ENCODE measurements around the gene PROS1. TPM values are rescaled to one million over a fixed set of nuclear protein-coding genes. Genes with fewer than 3 reads are reported as not detected.
"Not testable (repeated sequence)": the region's sequence is repeated elsewhere in the genome, so short reads cannot be mapped to it uniquely, and the experiment has no call there.

Gene PROS1
- total RNA-seq, 4 donors from 2014 or later, result 20.6 to 35.3 (median 29.9) TPM

DNA sequence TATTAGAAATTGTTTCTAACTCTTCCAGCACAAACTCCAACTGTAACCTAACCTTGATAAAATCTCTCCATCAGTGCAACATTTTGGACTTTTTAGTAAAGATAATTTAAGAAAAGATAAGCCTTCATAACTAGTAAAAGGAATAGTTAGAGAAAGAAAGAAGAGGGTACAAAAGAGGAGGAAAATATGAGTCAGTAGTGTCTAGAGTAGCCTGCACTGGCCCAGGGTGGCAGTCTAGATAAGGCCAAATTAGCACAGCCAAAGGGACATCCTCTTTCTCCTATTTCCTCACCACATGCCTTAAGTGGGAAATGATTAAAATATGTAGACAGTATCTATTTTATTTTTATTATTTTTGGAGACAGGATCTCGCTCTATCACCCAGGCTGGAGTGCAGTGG is 3.7 kb downstream of the PROS1 start:
- H3K4me3 ChIP-seq (ENCODE audit: low read depth, poor library complexity, severe bottlenecking), result no peak overlapping the region
- intact Hi-C loops (cut with DNase I; ENCODE audit: low total_unique reads), result no loop called here
- WGBS, 2 donors, result 89 to 92% methylated on average over 1 of the region's 1 CpG
- TF ChIP-seq, protein P1, sequence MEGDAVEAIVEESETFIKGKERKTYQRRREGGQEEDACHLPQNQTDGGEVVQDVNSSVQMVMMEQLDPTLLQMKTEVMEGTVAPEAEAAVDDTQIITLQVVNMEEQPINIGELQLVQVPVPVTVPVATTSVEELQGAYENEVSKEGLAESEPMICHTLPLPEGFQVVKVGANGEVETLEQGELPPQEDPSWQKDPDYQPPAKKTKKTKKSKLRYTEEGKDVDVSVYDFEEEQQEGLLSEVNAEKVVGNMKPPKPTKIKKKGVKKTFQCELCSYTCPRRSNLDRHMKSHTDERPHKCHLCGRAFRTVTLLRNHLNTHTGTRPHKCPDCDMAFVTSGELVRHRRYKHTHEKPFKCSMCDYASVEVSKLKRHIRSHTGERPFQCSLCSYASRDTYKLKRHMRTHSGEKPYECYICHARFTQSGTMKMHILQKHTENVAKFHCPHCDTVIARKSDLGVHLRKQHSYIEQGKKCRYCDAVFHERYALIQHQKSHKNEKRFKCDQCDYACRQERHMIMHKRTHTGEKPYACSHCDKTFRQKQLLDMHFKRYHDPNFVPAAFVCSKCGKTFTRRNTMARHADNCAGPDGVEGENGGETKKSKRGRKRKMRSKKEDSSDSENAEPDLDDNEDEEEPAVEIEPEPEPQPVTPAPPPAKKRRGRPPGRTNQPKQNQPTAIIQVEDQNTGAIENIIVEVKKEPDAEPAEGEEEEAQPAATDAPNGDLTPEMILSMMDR (IDR thresholded peaks at IDR 0.05), result no peak
- TF ChIP-seq POLR2A (IDR thresholded peaks at IDR 0.05), result no peak
- DNase-seq (ENCODE audit: low spot score in 2 of 2), result no peak

DNA sequence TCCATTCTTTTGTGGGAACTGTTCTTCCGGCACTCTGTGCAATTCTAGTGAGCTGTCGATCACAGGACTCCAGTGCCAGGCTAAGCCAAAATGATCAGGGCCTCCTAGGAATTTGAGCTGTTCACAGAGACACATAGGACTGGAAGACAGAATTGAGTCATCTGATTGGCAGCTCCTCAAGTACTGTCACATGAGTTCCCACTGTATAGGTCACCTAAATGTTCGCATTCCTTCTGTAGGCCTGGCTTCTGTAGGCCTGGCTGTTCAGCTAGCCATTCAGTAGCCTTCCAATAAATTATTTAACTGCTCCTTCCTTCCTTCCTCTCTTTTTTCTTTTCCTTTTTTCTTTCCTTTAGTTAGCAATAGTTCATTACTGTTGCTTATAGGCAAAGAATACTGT is 4.3 kb downstream of the PROS1 start:
- no peak overlapping the region for H3K4me3 ChIP-seq (ENCODE audit: low read depth, poor library complexity, severe bottlenecking)
- TF ChIP-seq, protein P1 (IDR thresholded peaks at IDR 0.05), result no peak
- TF ChIP-seq POLR2A (IDR thresholded peaks at IDR 0.05), result no peak
- WGBS, 2 donors, result 42 to 52% methylated on average over 3 of the region's 3 CpGs
- DNase-seq (ENCODE audit: low spot score in 2 of 2), result peak in 1 of 2 donors; percentile 21
- intact Hi-C loops (cut with DNase I; ENCODE audit: low total_unique reads), result no loop called here

DNA sequence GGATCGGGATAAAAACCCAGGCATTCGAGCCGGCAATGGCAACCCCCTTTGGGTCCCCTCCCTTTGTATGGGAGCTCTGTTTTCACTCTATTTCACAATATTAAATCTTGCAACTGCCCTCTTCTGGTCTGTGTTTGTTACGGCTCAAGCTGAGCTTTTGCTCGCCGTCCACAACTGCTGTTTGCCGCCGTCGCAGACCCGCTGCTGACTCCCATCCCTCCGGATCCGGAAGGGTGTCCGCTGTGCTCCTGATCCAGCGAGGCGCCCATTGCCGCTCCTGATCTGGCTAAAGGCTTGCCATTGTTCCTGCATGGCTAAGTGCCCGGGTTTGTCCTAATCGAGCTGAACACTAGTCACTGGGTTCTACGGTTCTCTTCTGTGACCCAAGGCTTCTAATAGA is 8.6 kb downstream of the PROS1 start:
- H3K4me3 ChIP-seq (ENCODE audit: low read depth, poor library complexity, severe bottlenecking); intact Hi-C loops (cut with DNase I; ENCODE audit: low total_unique reads); DNase-seq (ENCODE audit: low spot score in 2 of 2): not testable (repeated sequence)
- WGBS, 2 donors, result 96 to 97% methylated on average over 19 of the region's 19 CpGs

DNA sequence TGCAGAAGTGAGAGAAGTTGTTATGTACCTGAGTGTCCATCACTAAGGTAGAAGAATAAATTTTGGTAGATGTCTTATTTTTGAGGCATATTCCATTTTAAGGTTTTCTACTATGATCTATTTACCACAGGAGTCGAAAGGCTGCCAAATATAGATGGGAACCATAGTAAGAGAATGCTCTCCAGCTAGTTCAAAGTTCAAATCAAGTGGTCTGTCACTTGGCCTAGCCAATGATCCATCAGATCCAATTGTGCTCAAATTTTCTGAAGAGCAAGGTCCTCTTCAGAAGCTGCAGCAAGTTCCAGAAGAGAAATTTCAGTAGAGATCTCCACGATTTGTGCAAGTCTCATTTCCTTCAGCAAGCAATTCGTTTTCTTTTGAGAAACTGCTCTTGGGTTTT is 10.9 kb downstream of the PROS1 start:
- no peak overlapping the region for H3K4me3 ChIP-seq (ENCODE audit: low read depth, poor library complexity, severe bottlenecking)
- no peak for DNase-seq (ENCODE audit: low spot score in 2 of 2)
- 90 to 93% methylated on average over 3 of the region's 3 CpGs for WGBS, 2 donors
- TF ChIP-seq POLR2A (IDR thresholded peaks at IDR 0.05), result no peak
- TF ChIP-seq, protein P1 (IDR thresholded peaks at IDR 0.05), result no peak
- intact Hi-C loops (cut with DNase I; ENCODE audit: low total_unique reads), result no loop called here

DNA sequence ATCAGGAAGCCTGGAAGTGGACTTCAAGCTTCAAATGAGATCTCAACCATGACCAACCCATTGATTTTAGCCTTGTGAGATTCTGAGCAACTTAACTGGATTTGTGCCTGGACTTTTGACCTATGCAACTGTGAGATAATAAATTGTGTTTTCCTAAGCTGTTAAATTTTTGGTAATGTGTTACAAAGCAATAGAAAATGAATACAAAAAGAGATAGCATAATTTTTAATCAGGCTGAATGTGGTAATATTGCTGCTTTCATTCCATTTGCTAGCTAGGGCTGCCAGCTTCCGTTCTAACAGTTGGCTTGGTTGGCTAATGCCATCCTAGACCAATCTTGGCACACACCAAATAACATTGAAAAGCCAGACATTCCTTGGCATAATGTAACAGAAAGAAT is 12.2 kb downstream of the PROS1 start:
- TF ChIP-seq POLR2A (IDR thresholded peaks at IDR 0.05), result no peak
- TF ChIP-seq, protein P1 (IDR thresholded peaks at IDR 0.05), result no peak
- intact Hi-C loops (cut with DNase I; ENCODE audit: low total_unique reads), result no loop called here
- 47 to 53% methylated on average over 1 of the region's 1 CpG for WGBS, 2 donors
- no peak overlapping the region for H3K4me3 ChIP-seq (ENCODE audit: low read depth, poor library complexity, severe bottlenecking)
- DNase-seq (ENCODE audit: low spot score in 2 of 2), result no peak

DNA sequence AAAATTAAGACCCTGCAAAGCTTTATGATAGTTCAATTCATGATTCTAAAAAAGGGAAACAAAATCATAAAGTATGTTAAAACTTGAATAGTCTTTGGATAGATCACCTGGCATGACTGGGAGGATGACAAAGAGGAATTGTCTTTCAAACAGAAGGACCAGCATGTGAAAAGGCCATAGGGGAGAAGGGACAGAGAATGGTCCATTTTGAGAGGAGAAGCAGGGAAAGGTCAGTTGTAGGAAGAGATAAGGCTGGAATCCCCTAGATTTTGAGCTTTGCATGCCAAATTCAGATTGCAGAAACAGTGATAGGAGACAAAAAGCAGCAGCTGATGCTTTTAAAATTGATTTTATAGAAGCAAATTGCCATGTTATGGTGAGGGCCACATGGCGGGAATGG is 12.7 kb downstream of the PROS1 start:
- intact Hi-C loops (cut with DNase I; ENCODE audit: low total_unique reads), result no loop called here
- 100% methylated on average over 1 of the region's 1 CpG for WGBS, 2 donors
- no peak overlapping the region for H3K4me3 ChIP-seq (ENCODE audit: low read depth, poor library complexity, severe bottlenecking)
- DNase-seq (ENCODE audit: low spot score in 2 of 2), result no peak
- TF ChIP-seq, protein P1 (IDR thresholded peaks at IDR 0.05), result no peak
- no peak for TF ChIP-seq POLR2A (IDR thresholded peaks at IDR 0.05)

DNA sequence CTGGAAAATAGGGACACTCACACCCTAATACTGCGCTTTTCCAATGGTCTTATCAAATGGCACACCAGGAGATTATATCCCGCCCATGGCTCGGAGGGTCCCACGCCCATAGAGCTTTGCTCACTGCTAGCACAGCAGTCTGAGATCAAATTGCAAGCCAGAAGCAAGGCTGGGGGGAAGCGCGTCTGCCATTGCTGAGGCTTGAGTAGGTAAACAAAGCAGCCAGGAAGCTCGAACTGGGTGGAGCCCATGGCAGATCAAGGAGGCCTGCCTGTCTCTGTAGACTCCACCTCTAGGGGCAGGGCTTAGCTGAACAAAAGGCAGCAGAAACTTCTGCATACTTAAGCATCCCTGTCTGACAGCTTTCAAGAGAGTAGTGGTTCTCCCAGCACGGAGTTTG is 23.7 kb downstream of the PROS1 start:
- WGBS, 2 donors, result 92 to 93% methylated on average over 8 of the region's 8 CpGs
- intact Hi-C loops (cut with DNase I; ENCODE audit: low total_unique reads); H3K4me3 ChIP-seq (ENCODE audit: low read depth, poor library complexity, severe bottlenecking); DNase-seq (ENCODE audit: low spot score in 2 of 2): not testable (repeated sequence)

DNA sequence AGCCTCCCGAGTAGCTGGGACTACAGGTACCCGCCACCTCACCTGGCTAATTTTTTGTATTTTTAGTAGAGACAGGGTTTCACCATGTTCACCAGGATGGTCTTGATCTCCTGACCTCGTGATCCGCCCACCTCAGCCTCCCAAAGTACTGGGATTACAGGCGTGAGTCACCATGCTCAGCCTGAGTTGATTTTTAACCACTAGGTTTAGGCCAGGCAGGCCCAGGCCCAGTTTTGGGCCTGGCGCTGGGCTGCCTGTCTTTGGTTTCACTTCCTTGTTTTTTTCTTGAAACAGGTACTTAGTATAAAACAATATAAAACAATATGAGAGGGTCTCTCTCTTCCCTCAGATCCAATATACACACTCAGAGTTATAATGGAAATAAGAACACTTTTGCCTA is 36.2 kb downstream of the PROS1 start:
- WGBS, 2 donors, result 91 to 95% methylated on average over 6 of the region's 6 CpGs
- DNase-seq (ENCODE audit: low spot score in 2 of 2); H3K4me3 ChIP-seq (ENCODE audit: low read depth, poor library complexity, severe bottlenecking); intact Hi-C loops (cut with DNase I; ENCODE audit: low total_unique reads): not testable (repeated sequence)
